NCI-H2227 (cell line): Measurements from ENCODE around the gene WNT7A.

Experiments
- DNase-seq: peaks from one replicate; lab custom pipeline; 2025; ENCODE audit not compliant: unreplicated experiment; lab: John Stamatoyannopoulos, UW

Gene WNT7A

GRCh38 chr3:13796701-13797460 lies 83.0 kb downstream of the WNT7A start:
- no peak for DNase-seq

- DNase-seq, result no peak
Observed at GRCh38 chr3:13795816-13796215, 84.1 kb downstream of the WNT7A start.

GRCh38 chr3:13794322-13794721 lies 85.5 kb downstream of the WNT7A start:
- no peak for DNase-seq

- no peak for DNase-seq
Observed at GRCh38 chr3:13793451-13793850, 86.4 kb downstream of the WNT7A start.

GRCh38 chr3:13792512-13793371 lies 87.1 kb downstream of the WNT7A start:
- DNase-seq, result no peak

- no peak for DNase-seq
Observed at GRCh38 chr3:13792051-13792490, 87.8 kb downstream of the WNT7A start.

- DNase-seq, result no peak
Observed at GRCh38 chr3:13791198-13792050, 88.4 kb downstream of the WNT7A start.

GRCh38 chr3:13790376-13791197 lies 89.3 kb downstream of the WNT7A start:
- DNase-seq, result no peak

- DNase-seq, result peak; percentile 85
Observed at GRCh38 chr3:13788522-13789424, 91.1 kb downstream of the WNT7A start.

GRCh38 chr3:13787533-13788132 lies 92.2 kb downstream of the WNT7A start:
- no peak for DNase-seq

GRCh38 chr3:13786811-13787210 lies 93.1 kb downstream of the WNT7A start:
- no peak for DNase-seq

GRCh38 chr3:13785853-13786436 lies 93.9 kb downstream of the WNT7A start:
- DNase-seq, result no peak

GRCh38 chr3:13785351-13785750 lies 94.5 kb downstream of the WNT7A start:
- DNase-seq, result no peak

- no peak for DNase-seq
Observed at GRCh38 chr3:13783476-13783875, 96.4 kb downstream of the WNT7A start.

- no peak for DNase-seq
Observed at GRCh38 chr3:13782501-13782900, 97.4 kb downstream of the WNT7A start.

- DNase-seq, result no peak
Observed at GRCh38 chr3:13781417-13781816, 98.5 kb downstream of the WNT7A start.

- DNase-seq, result no peak
Observed at GRCh38 chr3:13780432-13781176, 99.3 kb downstream of the WNT7A start.
